HCT116 (cell line): ENCODE data around the gene NTHL1. TPM values are rescaled to one million over a fixed set of nuclear protein-coding genes. Genes with fewer than 3 reads are reported as not detected.
"Not testable (repeated sequence)": the region's sequence is repeated elsewhere in the genome, so short reads cannot be mapped to it uniquely, and the experiment has no call there.

Source experiments
- ATAC-seq: fragments of 200-7000 bp; cut with Tn5 transposase; 2 replicates; pipeline ENCODE4 v1.9.1; 2020; ENCODE audit warnings: mild to moderate bottlenecking, moderate library complexity
- BruUV-seq: library from RNA; stranded (reverse); fragments of 400-500 nt; replicated peaks from 2 replicates; lab custom pipeline; 2021; lab: Mats Ljungman, UMichigan
- CTCF ChIA-PET: fragments of 300-600 bp; sonication (Branson Sonifier 250); formaldehyde crosslinking; loops from one replicate; lab custom pipeline; 2021; ENCODE audit warnings: antibody characterized with exemption; lab: Charles Lee
- POLR2A ChIA-PET: fragments of 300-600, 350-600 bp; sonication (Branson Sonifier 250); formaldehyde crosslinking; loops from one replicate; lab custom pipeline; 2021; ENCODE audit warnings: antibody characterized with exemption; lab: Charles Lee
- RAD21 ChIA-PET, 2 experiments: fragments of 300-600 bp; sonication (Branson Sonifier 250); formaldehyde crosslinking; loops; one replicate each; lab custom pipeline; 2023; ENCODE audit warnings: low total read pairs in 2 of 2; ENCODE audit not compliant: uncharacterized antibody in 2 of 2, unreplicated experiment in 2 of 2, low non-redundant PET in 1 of 2; lab: Charles Lee
- DNase-seq: peaks from one replicate; pipeline ENCODE4 v3.0.0-alpha.2; 2010; ENCODE audit warnings: low read depth, low spot score
- H2AFZ ChIP-seq: fragments of 200-600 bp; shearing (Covaris generic), sonication (generic); 2 replicates; pipeline ENCODE4 v1.6.1; 2017; ENCODE audit warnings: low read depth, mixed run types, mixed read lengths, antibody characterized with exemption, low read length; ENCODE audit not compliant: poor library complexity, severe bottlenecking
- H3K27ac ChIP-seq: 2 replicates; pipeline ENCODE4 v1.5.1; 2012; ENCODE audit warnings: low read depth, low read length
- H3K27me3 ChIP-seq: fragments of 200-600 bp; sonication (generic); 2 replicates; pipeline ENCODE4 v1.6.1; 2016; ENCODE audit warnings: mixed run types, low read length, mixed read lengths; ENCODE audit not compliant: insufficient read depth
- H3K36me3 ChIP-seq, 2 experiments: fragments of 200-500 bp in 1 of 2; fragments of 200-600 bp in 1 of 2; sonication (Bioruptor generic) in 1 of 2; sonication (generic) in 1 of 2; 2 replicates each; pipeline versions ENCODE4 v1.5.1 to v1.6.1; 2014 to 2016; ENCODE audit warnings: low read length in 2 of 2, inconsistent platforms in 1 of 2, mixed read lengths in 1 of 2, mixed run types in 1 of 2; ENCODE audit not compliant: insufficient read depth in 2 of 2, control insufficient read depth in 1 of 2
- H3K4me1 ChIP-seq, 2 experiments: fragments of 200-600 bp in 1 of 2; sonication (generic) in 1 of 2; 2 replicates each; pipeline versions ENCODE4 v1.5.1 to v1.6.1; 2012 to 2017; ENCODE audit warnings: low read length in 2 of 2, inconsistent platforms in 1 of 2, mild to moderate bottlenecking in 1 of 2, mixed read lengths in 1 of 2, mixed run types in 1 of 2, moderate library complexity in 1 of 2; ENCODE audit not compliant: insufficient read depth in 2 of 2, control insufficient read depth in 1 of 2
- H3K4me2 ChIP-seq: fragments of 200-600 bp; sonication (generic); 2 replicates; pipeline ENCODE4 v1.6.1; 2017; ENCODE audit warnings: mixed run types, low read length, mixed read lengths
- H3K4me3 ChIP-seq, 2 experiments: fragments of 200-600 bp in 1 of 2; sonication (generic) in 1 of 2; replicated peaks in 1 of 2; 2 replicates each; pipeline ENCODE4 v1.5.1; 2011 to 2016; ENCODE audit warnings: low read length in 2 of 2, control low read depth in 1 of 2, low read depth in 1 of 2, mild to moderate bottlenecking in 1 of 2, mixed read lengths in 1 of 2, mixed run types in 1 of 2
- H3K79me2 ChIP-seq: fragments of 200-600 bp; sonication (generic); 2 replicates; pipeline ENCODE4 v1.6.1; 2017; ENCODE audit warnings: mild to moderate bottlenecking, mixed run types, low read length, moderate library complexity, mixed read lengths; ENCODE audit not compliant: insufficient read depth
- H3K9ac ChIP-seq: fragments of 200-600 bp; sonication (generic); 2 replicates; pipeline ENCODE4 v1.6.1; 2016; ENCODE audit warnings: low read length, mixed read lengths
- H3K9me2 ChIP-seq: fragments of 200-600 bp; sonication (generic), shearing (Covaris generic); 2 replicates; pipeline ENCODE4 v1.6.1; 2017; ENCODE audit warnings: mixed run types, mild to moderate bottlenecking, moderate library complexity; ENCODE audit not compliant: insufficient read depth
- H3K9me3 ChIP-seq, 2 experiments: fragments of 200-500 bp in 1 of 2; fragments of 200-600 bp in 1 of 2; sonication (Bioruptor generic) in 1 of 2; sonication (generic) in 1 of 2; 2 replicates each; pipeline ENCODE4 v1.6.1; 2014 to 2017; ENCODE audit warnings: low read length in 2 of 2, mixed read lengths in 2 of 2, inconsistent platforms in 1 of 2, low read depth in 1 of 2, mild to moderate bottlenecking in 1 of 2, mixed run types in 1 of 2, moderate library complexity in 1 of 2; ENCODE audit not compliant: control insufficient read depth in 1 of 2, insufficient read depth in 1 of 2
- H4K20me1 ChIP-seq: fragments of 200-600 bp; sonication (generic), shearing (Covaris generic); 2 replicates; pipeline ENCODE4 v1.6.1; 2017; ENCODE audit warnings: mixed run types, mild to moderate bottlenecking, moderate library complexity; ENCODE audit not compliant: insufficient read depth
- POLR2A ChIP-seq: IDR thresholded peaks from 2 replicates; pipeline ENCODE4 v1.7.0; 2011; ENCODE audit warnings: borderline replicate concordance; ENCODE audit not compliant: insufficient read depth, insufficient read length; ENCODE audit errors: extremely low read depth
- intact Hi-C: fragments of 100-400 bp; cut with micrococcal nuclease; formaldehyde crosslinking; loops from 2 replicates; pipeline ENCODE4 v1.10.0; 2022
- total RNA-seq: library from RNA; stranded (reverse); gene quantifications from one replicate; pipeline ENCODE4 v1.2.1, GENCODE V29; 2021; ENCODE audit not compliant: unreplicated experiment

Gene NTHL1
- total RNA-seq, 1 experiment from 2014 or later: 40.1 TPM

DNA sequence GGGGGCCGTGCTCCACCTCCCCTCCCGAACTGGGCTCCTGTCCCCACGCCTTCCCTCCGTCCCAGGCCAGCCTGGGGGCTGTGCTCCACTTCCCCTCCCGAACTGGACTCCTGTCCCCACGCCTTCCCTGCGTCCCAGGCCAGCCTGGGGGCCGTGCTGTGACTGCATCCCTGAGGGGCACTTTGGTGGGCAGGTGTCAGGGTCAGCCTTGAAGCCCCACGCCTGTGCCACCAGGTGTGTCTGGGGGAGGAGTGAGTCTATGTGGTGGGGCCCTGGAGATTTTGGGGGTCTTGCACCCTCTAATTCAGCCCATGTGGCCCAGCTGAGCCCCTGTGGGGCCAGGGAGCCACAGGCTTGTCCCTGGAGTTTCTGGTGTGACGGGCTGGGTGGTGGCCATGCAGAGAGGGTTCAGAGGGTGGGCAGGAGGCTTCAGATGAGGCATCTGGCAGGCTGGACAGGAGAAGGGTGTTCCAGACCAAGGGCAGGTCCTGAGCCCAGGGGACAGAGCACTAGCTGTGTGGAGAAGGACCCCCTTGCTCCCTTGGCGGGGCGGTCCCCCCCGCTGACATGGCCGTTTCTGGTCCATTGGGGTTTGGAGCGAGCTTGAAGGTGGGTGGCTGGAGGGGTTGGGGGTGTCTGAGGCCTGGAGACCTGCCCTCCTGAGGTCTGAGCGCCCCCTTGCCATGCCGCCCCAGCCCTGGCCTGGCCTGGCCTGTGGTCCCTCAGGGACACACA, 12.8 kb downstream of the NTHL1 start:
- Histone ChIP-seq H2AFZ (no peak overlapping the region), H4K20me1 (no peaks in the 10 kb centered on the region), H3K27ac (no peak overlapping the region; the same call in 1 of the 2 replicates), H3K9ac (no peak overlapping the region), H3K9me3 (no peaks in the 10 kb centered on the region), H3K9me2 (no peaks in the 10 kb centered on the region)
- ATAC-seq (no peak), DNase-seq (no peak)
- RAD21 ChIA-PET: no interaction called here
- no peak for TF ChIP-seq POLR2A
- TF ChIP-seq, all 23 proteins: peak for 0
- no peaks in the 10 kb centered on the region for H3K79me2 ChIP-seq
- CTCF ChIA-PET: no interaction called here
- H3K4me1 ChIP-seq: peaks cover 0 to 4% of the 10 kb centered on the region in 2 experiments; a peak in 1 of 4 replicates
- H3K4me3 ChIP-seq: no peak overlapping the region
- H3K27me3 ChIP-seq: no peaks in the 10 kb centered on the region
- H3K36me3 ChIP-seq: no peaks in the 10 kb centered on the region
- no peak overlapping the region for H3K4me2 ChIP-seq
- POLR2A ChIA-PET: no interaction called here
- BruUV-seq: no TSS peak
- intact Hi-C loops: no loop called here

DNA sequence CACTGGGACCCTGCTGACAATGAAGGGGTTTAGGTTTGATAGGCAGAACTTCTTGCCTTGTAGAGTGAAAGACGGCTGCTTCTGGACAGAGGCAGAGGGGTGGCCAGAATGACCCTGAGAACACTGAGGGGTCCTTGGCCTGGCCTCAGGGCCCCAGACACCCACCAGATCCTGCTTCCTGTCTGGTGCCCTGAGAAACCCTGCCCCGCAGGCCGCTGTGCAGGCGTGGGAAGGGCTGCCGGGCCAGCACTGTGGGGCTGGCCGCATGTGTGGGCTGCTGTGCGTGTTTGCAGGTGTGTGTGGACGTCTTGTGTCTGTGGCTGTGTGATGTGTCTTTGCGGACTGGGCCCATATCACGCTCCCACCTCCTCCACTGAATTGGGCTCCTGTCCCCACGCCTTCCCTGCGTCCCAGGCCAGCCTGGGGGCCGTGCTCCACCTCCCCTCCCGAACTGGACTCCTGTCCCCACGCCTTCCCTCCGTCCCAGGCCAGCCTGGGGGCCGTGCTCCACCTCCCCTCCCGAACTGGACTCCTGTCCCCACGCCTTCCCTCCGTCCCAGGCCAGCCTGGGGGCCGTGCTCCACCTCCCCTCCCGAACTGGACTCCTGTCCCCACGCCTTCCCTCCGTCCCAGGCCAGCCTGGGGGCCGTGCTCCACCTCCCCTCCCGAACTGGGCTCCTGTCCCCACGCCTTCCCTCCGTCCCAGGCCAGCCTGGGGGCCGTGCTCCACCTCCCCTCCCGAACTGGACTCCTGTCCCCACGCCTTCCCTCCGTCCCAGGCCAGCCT, 13.5 kb downstream of the NTHL1 start:
- H3K9me3 ChIP-seq, H3K27ac ChIP-seq, BruUV-seq, H2AFZ ChIP-seq, POLR2A ChIA-PET, H3K9me2 ChIP-seq, H3K4me2 ChIP-seq, H4K20me1 ChIP-seq, RAD21 ChIA-PET, H3K79me2 ChIP-seq, H3K27me3 ChIP-seq, ATAC-seq, DNase-seq, H3K4me1 ChIP-seq, H3K4me3 ChIP-seq, H3K36me3 ChIP-seq, intact Hi-C loops, H3K9ac ChIP-seq, CTCF ChIA-PET: not testable (repeated sequence)
